NCI-H524 (cell line): Measurements from ENCODE around the gene HES7.
"Not testable (repeated sequence)": the region's sequence is repeated elsewhere in the genome, so short reads cannot be mapped to it uniquely, and the experiment has no call there.

Source experiments
- DNase-seq, 2 experiments: peaks; one replicate each; lab custom pipeline; 2025; lab: John Stamatoyannopoulos, UW

The HES7 gene

GRCh38 chr17:8122422-8122923 is 1.4 kb downstream of the HES7 start:
- DNase-seq: no peak

GRCh38 chr17:8121681-8122421 is 2.1 kb downstream of the HES7 start:
- peak in 1 of 2 experiments; percentile 68 for DNase-seq

GRCh38 chr17:8121407-8121680 is 2.6 kb downstream of the HES7 start:
- no peak for DNase-seq

DNA sequence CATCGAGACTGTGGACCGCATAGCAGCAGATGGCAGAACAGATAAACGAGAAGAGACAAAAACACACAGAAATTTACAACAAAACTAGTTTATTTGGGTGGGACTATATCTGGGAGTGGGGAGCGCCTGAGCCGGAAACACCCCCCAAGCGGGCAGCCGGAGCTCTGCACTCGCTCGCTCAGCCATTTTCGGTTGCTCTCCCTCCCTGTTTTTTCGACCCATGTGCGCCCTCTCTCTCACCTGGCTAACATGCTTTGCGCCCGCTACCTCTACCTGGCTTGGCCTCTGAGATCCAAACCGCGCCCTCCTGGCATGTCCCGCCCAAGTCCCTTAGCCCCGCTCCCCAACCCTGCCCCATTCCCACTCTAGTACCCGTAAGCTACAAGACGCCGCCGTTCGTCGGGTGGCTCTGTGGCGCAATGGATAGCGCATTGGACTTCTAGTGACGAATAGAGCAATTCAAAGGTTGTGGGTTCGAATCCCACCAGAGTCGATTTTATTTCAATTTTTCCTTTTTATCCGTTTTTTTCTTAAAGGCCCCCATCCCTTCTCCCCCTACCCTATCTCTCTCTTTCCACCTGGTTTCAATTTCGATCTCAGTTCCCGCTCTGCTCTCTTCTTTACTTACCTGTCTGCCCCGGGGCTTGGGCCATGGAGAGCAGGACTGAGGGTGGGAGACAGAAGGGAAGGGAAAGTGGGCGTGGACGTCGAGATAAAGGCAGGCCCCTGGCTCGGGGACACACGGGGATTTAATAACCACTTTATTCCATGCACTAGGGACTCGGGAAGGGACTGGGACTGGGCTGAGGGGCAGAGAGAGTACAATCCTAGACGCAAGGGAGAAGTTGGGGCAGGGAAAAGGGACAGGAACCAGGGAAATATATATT is 3.1 kb downstream of the HES7 start:
- DNase-seq: peak; percentile 34 to 63

DNA sequence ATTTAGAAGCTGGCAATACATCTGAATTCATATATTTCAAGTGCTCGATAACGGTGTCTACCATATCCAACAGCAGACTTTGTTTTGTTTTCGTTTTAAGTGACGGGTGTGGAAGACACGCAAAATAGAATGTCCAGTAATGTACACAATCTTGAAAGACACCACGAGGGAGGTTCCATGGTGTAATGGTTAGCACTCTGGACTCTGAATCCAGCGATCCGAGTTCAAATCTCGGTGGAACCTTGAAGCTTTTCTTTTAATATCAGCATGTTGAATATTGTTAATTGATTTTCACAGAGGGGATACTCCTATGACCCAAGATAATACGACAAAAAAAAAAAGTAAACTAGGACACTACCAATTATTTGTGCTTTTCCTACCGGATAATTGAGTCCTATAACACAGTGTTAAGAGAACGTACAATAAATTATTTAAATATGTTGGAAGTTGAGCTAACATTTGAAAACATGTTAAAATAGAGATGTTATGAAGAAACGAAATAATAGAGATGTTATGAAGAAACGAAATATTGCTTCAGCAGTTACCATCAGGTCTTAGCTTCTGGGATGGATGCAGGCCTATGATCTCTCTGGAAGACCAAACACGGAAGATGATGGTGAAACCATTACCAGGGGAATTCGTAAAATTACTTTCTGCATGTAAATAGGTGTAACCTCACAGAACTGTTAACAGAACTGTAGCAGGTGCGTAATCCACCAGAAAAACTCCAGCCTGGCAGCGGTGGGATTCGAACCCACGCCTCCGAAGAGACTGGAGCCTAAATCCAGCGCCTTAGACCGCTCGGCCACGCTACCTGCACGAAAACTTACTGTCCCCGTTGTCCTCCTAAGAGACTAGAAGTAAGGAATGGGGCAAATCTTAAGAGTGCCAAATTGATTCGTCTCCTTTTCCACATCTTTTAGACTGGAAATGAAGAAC is 4.1 kb downstream of the HES7 start:
- peak; percentile 51 to 83 for DNase-seq

DNA sequence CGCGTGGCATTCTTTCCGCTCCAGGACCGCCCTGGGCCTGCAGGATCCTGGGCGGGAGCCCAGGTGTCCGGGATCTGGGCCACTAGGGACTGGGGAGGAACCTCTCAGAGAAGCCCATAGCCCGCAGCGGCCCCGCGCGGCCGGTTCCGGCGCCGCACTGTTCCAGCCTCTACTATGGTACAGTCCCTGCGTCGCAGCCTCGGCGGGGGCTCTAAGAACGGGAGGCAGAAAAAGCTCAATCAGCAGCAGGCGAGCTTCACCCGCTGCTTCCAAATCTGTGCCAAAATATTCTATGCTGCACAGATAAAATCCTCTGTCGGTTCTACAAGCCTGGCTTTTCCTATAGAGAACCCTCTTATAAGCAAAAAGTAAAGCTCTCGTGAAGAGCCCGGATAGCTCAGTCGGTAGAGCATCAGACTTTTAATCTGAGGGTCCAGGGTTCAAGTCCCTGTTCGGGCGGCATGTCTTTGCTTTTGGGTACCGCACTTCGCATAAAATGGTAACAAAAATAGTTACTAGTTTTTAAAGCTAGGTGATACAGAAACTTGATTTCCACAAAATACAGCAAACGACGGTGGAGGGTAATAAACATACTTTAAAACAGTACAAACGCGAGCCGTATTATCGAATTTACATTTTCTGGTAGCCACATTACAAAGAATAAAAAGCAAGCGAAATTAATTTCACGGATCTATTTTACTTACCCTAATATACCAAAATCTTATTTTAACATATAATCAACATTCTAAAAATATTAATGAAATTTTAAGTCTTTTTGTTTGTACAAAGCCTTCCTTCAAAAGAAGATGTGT is 4.9 kb downstream of the HES7 start:
- DNase-seq: peak in 1 of 2 experiments; percentile 83

DNA sequence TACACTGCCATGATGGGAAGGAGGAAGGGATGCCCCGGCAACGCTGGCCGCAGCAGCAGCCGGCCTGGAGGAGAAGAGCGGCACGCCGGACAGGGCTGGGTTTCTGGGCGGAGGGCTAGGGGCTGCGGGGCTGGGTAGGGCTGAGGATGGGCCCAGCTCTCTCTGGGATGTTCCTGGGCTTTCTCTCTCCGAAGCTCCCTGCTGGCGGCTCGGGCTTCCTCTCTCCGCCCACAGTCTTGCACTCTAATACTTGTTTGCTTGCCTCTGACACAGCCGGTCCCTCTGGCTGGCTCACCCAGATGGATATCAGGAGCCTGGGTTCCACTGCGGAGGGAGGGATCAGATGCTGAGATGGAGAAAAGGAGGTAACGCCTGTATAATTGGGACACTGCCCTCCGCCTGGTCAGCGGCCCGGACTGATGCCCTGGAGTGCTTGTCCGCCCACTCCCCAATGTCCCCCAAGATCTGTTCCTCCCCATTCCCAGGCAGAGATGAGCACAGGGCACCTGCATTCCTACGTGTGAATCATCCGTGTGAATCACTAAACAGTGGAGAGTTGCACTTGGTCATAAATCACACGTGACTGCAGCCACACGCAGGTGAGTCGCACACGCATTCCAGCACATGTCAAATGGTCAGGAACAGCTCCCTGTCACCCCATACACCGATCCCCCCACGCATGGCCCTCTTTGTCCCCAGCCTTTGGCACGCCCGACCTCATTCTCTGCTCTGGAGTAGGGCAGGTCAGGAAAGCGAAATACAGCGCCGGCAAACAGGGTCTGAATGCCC is 5.7 kb downstream of the HES7 start, which contains the start of gene ALOXE3:
Gene ALOXE3 (minus strand): TSS at position 535 of the 789 bp plus-strand sequence. CDS start 524 bp downstream, at position 11.
- DNase-seq: peak in 1 of 2 experiments; percentile 11

DNA sequence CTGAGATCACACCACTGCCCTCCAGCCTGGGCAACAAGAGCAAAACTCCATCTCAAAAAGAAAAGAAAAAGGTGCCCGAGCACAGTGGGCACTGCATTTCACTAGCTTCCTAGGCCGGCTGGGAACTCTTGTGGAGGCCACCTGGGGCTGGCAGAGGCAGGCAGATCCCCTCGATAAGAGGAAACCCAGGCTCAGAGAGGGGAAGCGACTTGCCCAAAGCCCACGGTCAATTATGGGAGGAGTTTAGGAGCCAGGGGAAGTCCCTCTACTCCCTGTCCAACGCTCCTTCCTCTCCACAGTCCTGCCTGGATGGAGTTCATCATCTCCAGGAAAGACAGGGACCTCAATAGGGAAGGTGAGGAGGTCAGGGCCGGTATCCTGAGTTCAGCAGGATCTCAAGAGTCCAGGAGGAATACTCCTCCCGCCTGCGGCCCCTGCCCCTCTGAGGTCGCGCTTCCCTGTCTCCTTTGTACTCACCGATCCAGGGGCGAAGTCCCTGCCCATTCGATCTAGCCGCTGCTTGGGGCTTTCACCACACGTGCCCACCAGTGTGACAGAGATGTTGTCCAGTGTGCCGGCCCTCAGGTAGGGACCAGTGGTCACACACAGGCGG is 6.4 kb downstream of the HES7 start:
- peak in 1 of 2 experiments; percentile 4 for DNase-seq

GRCh38 chr17:8116776-8117175 is 7.1 kb downstream of the HES7 start:
- no peak for DNase-seq

- no peak for DNase-seq
Measured at GRCh38 chr17:8110907-8111306, 13.0 kb downstream of the HES7 start.

GRCh38 chr17:8110456-8110804 is 13.5 kb downstream of the HES7 start:
- no peak for DNase-seq

DNA sequence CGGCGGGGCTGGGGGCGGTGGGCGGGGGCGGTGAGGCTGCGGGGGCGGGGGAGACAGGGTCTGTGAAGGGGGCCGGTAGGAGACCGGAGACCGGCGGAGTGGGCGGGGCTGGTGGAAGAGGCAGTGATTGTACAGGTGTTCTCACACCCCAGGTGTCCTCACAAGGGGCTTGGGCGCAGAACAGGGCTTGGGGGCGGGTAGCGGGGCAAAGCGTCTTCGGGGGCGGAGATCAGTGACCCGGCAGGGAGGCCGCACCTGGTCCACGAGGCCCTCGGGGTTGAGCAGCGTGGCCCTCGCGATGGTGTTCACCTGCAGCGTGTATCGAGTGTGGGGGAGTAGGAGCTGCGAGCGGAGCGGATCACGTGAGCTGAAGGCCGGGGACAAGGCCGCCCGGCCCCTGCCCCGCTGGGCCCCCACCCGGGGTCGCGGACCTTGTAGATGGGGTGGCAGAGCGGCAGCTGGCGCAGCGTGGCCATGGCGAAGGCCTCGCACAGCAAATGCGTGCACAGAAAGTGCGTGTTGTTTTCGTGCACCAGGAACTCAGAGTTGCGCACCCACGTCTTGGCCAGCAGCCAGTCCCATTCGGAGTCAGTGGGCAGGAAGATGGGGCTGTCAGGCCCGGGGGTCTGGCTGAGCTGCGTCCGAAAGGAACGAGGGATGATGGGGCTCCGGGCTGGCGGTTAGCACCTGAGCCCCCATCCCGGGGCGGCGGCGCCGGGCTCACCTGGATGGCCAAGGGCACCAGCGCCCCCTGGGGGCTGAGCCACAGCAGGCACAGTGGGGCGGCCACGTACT is 14.0 kb downstream of the HES7 start:
- peak in 1 of 2 experiments; percentile 24 for DNase-seq

DNA sequence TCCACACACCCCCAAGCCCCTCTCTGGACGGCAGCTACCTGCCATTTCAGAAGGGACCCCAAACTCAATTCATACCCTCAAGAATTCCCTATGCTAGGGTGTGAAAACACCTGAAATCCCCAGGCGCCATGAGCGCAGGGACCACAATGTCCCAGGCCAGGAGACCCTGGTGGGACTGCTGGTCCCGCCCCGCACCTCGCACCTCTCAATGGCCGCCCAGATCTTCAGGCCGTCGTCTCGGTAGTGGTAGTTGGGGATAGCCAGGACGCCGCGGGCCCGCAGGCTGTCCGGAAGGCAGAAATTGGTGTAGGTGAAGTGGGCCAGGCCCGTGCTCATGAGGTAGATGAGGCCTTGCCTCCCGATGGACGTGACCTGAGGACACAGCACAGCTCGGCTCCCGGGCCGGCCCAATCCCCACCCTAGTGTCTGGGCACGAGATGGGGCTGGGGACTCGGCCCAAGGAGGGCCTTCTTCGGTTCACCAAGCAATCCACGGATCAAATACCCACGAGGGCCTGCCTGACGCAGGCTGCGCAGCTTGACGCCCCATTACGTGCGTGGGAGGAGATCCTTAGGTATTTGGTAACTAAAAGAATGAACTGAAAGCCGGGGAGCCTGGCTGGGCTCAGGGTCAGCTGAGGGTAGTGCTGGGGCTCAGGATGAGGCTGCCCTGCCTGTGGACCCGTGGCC is 14.8 kb downstream of the HES7 start:
- no peak for DNase-seq

DNA sequence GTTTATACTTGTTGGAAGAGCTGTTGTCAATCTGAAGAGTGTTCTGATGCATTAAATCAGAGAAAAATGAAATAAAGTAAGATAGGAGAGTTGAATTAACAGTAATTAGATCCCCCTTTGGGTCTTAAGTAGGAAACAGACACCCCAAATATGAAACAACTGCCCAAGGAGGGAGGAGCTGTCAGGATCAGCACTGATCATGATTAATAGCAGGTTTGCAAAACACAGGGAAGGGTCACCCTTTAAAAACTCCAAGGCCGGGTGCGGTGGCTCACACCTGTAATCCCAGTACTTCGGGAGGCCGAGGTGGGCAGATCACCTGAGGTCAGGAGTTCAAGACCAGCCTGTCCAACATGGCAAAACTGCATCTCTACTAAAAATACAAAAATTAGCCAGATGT is 16.9 kb downstream of the HES7 start:
- not testable (repeated sequence) for DNase-seq

DNA sequence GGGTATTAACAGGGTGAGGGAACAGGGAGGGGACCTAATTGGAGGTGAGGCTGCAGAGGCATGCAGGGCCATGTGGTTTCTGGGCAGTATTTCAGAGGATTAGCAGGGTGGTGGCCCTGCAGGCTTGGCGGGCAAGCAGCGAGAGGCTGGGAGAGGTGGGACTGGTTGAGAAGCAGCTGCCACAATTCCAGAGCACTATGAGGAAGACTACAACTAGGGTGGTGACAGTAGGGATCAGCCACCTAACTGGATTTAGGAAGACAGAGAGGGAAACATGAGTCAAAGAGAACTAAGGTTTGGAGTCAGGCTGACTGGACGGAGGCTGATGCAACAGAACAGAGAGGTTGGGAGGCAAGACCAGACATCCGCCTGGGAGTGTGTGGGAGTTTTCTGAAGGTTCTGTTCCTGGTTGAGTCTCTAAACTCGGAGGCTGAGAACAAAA is 17.9 kb downstream of the HES7 start:
- DNase-seq: no peak

DNA sequence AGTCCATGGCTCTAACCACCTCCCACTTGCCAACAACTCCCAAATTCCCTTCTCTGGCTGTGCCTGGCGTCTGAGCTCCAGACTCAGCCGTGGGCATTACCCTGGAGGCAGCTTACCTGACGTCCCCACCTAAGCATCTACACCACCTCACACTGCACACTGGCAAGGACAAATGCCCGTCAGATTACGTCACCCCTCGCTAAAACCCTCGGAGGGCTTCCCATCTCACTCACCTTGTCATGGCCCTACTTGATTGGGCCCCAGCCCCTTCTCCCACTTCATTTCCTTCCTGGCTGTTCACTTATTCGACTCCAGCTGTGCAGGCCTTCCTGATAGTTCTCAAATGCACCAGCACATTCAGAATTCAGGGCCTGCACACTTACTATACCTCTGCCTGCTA is 19.0 kb downstream of the HES7 start:
- no peak for DNase-seq

GRCh38 chr17:8103549-8103948 is 20.4 kb downstream of the HES7 start:
- no peak for DNase-seq

DNA sequence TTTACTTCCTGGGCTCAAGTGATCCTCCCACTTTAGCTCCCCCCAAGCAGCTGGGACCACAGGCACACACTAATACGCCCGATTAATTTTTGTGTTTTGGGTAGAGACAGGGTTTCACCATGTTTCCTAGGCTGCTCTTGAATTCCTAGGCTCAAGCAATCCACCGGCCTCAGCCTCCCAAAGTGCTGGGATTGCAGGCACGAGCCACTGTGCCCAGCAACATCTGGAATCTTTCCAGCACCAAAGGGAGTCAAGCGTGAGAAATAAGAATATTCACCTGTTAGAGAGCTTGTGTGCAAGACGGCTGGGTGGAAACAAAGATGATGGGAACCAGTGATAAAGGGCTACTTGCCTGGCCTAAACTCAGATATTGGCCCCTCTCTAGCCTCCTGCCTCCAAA is 22.2 kb downstream of the HES7 start:
- DNase-seq: no peak
